GM12864 (cell line): ENCODE results near the gene HSP90AB1.

Experiments used
- DNase-seq: peaks from one replicate; pipeline ENCODE4 v3.0.0-alpha.2; 2011; ENCODE audit warnings: low read depth
- H3K4me3 ChIP-seq: 2 replicates; pipeline ENCODE4 v1.5.1; 2011; ENCODE audit warnings: mild to moderate bottlenecking, low read depth, low read length, control low read depth
- CTCF ChIP-seq: IDR thresholded peaks from 2 replicates; pipeline ENCODE4 v1.5.1; 2011; ENCODE audit warnings: low read depth, mild to moderate bottlenecking, moderate library complexity, low read length, control low read depth, inconsistent platforms; ENCODE audit errors: missing control alignments

The HSP90AB1 gene

GRCh38 chr6:44268095-44268628 lies 21.3 kb downstream of the HSP90AB1 start:
- no peak overlapping the region for H3K4me3 ChIP-seq
- TF ChIP-seq CTCF = peak; percentile 96
- DNase-seq = no peak

GRCh38 chr6:44269178-44269920 lies 22.4 kb downstream of the HSP90AB1 start:
- no peak overlapping the region for H3K4me3 ChIP-seq
- DNase-seq = no peak
- TF ChIP-seq CTCF = no peak

GRCh38 chr6:44269921-44270525 lies 23.1 kb downstream of the HSP90AB1 start, which contains the start of gene TMEM151B:
Gene TMEM151B (plus strand): TSS chr6:44270450. CDS start chr6:44270743, 293 bp downstream.
- no peak for TF ChIP-seq CTCF
- DNase-seq = no peak
- H3K4me3 ChIP-seq = no peak within 1 kb of the TSS

GRCh38 chr6:44270526-44271405 lies 23.9 kb downstream of the HSP90AB1 start:
- TF ChIP-seq CTCF = no peak
- H3K4me3 ChIP-seq = no peak overlapping the region
- no peak for DNase-seq

GRCh38 chr6:44271406-44271723 lies 24.5 kb downstream of the HSP90AB1 start:
- TF ChIP-seq CTCF = no peak
- DNase-seq = no peak
- H3K4me3 ChIP-seq = no peak overlapping the region

GRCh38 chr6:44271914-44272313 lies 25.0 kb downstream of the HSP90AB1 start:
- no peak for DNase-seq
- no peak for TF ChIP-seq CTCF
- no peak overlapping the region for H3K4me3 ChIP-seq
